NAMALWA (cell line): Measurements from ENCODE around the gene LDLRAD4.

Source experiments
- DNase-seq: peaks from one replicate; pipeline ENCODE4 v3.0.0-alpha.2; 2015; ENCODE audit warnings: low spot score

LDLRAD4 gene

GRCh38 chr18:13449651-13450050, 231.1 kb downstream of the LDLRAD4 start:
- DNase-seq = no peak

- DNase-seq = no peak
Measured at GRCh38 chr18:13450289-13451212, 232.0 kb downstream of the LDLRAD4 start.

GRCh38 chr18:13451213-13451540, 232.6 kb downstream of the LDLRAD4 start:
- DNase-seq = no peak

GRCh38 chr18:13451661-13452387, 233.3 kb downstream of the LDLRAD4 start:
- DNase-seq = no peak

GRCh38 chr18:13452388-13452811, 233.8 kb downstream of the LDLRAD4 start:
- DNase-seq = no peak

GRCh38 chr18:13452871-13453680, 234.5 kb downstream of the LDLRAD4 start:
- DNase-seq = no peak

GRCh38 chr18:13453714-13454113, 235.2 kb downstream of the LDLRAD4 start:
- no peak for DNase-seq

GRCh38 chr18:13454363-13455150, 236.0 kb downstream of the LDLRAD4 start:
- DNase-seq = no peak

GRCh38 chr18:13455471-13455870, 236.9 kb downstream of the LDLRAD4 start:
- DNase-seq = no peak

- no peak for DNase-seq
Measured at GRCh38 chr18:13455960-13456481, 237.5 kb downstream of the LDLRAD4 start.

GRCh38 chr18:13456736-13457271, 238.2 kb downstream of the LDLRAD4 start:
- DNase-seq = no peak

GRCh38 chr18:13457327-13457726, 238.8 kb downstream of the LDLRAD4 start:
- DNase-seq = no peak

GRCh38 chr18:13460946-13461345, 242.4 kb downstream of the LDLRAD4 start:
- no peak for DNase-seq

GRCh38 chr18:13461469-13461868, 242.9 kb downstream of the LDLRAD4 start:
- peak; percentile 35 for DNase-seq

- no peak for DNase-seq
Measured at GRCh38 chr18:13461936-13462335, 243.4 kb downstream of the LDLRAD4 start.

GRCh38 chr18:13462686-13463085, 244.1 kb downstream of the LDLRAD4 start:
- no peak for DNase-seq

GRCh38 chr18:13463526-13464210, 245.1 kb downstream of the LDLRAD4 start:
- no peak for DNase-seq

GRCh38 chr18:13464432-13465123, 246.0 kb downstream of the LDLRAD4 start:
- peak; percentile 62 for DNase-seq

GRCh38 chr18:13465124-13465446, 246.5 kb downstream of the LDLRAD4 start:
- no peak for DNase-seq

GRCh38 chr18:13465476-13465875, 246.9 kb downstream of the LDLRAD4 start:
- no peak for DNase-seq
